HG03097 (cell line): Measurements from ENCODE around the gene FAM217B.

ENCODE experiments used
- ATAC-seq: cut with Tn5 transposase; IDR thresholded peaks from one replicate; pipeline ENCODE4 v1.9.1; 2021; ENCODE audit not compliant: unreplicated experiment, low FRiP score

Gene FAM217B

DNA sequence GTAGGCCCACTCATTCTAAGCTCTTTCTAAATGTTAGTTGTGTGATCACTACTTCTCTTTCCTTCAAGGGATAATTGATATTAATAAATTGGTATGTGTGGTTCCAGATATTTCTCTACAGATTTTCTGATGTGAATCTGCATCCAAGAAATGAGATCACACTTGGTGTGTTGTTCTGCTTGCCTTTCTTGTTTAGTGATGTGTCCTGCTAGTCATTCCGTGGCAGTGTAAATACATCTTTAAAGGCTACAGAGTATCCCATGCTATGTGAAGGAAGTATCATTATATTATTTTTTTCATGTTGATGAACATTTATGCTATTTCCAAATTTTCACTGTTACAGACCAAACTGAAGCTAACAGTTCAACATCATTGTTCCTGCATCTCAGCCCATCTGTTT is 31.2 kb downstream of the FAM217B start:
- ATAC-seq = no peak

DNA sequence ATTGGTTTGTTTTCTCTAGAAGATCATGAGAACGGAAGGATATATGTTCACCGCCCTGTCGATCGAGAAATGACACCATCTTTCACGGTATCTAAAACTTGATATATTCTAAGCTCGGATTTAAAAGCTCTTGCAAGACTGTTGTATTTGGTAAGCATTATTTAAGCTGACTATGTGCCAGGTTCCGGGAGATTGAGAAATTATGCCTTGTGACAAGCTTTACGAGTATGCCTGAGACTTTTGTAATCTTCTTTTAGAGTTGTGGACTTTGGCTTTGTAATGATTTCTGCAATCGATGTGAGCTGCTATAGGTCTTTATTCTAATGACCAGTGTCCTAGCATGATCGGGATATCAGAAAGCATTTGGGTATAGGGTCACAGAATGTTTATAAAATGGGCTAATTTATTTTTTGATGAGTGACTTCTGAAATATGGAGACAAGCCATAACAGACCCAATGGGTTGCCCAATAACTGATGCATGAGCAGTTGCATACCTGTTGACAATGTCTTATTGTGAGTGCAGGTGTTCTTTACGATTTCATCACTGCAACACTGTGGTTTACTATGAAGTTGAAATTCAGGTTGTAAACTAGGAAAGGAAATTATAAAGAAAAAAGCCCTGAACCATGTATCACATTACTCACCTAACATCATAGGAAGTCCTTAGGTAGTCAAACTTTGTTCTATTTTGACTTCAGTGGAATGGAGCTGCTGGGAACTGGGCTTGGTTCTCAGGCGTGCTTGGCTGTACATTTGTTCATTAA is 32.0 kb downstream of the FAM217B start:
- no peak for ATAC-seq

DNA sequence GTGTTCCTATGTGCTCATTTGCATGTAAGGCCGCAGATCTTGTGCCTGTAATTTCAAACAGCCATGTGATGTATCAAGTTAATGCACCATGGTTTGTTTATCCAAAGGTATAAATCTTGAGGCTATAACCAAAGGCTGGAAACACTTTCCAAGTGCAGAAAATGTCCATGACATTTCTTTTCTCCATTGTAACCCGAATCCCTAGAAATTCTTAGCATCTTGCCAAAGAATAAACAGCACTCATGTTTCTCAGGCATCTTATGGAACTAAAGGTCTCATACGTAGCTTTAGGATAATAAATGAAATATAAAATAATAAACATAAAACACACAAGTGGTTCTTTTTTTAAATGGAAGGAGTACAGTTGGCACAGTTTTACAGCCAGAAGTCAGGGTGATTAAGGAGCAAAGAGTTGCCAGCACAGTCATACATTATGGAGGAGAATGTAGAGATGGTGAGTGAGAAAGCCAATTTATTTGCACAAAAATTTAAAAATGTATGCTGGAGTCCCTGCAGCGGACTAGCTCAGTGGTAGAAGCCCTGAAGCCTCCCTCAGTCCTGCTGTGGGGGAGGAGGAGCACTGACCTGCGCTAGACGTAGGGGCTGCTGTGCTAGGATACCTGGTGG is 36.1 kb downstream of the FAM217B start:
- ATAC-seq = no peak

DNA sequence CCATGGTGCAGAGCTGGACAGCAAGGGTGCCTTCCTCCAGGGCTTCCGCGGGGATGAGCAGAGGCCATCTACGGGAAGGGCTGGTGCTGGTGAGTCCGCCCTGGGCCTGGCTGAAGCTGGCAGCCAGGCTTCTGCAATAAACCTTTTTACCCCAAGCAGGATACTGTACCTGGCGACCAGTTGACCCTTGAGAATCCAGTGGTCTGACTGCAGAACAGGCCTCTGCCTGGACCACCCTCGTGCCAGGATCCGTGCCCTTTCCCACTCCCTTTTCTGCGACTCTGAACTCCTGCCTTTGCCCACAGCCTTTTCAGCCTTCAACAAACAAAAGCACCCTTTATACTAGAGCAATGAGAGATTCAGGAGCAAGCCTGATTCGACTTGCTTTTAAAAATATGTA is 36.9 kb downstream of the FAM217B start:
- ATAC-seq = no peak

DNA sequence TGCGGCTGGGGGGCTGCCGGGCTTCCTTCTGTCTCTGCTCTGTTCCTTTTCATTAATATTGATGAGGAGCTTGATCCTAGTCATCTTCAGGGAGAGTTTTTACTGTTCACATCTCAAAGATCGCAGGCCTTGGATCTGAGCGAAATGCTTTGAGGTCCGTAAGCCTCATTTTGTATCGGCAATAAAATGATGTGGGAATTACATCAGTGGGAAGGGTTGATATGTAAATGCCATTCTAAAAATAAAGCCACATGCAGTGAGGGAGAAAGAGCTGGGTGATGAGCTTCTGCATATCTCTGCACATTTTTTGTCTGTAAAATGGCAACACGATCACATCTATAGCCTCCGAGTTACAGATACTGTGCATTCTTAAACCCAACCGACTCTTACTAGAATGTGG is 42.9 kb downstream of the FAM217B start:
- no peak for ATAC-seq

DNA sequence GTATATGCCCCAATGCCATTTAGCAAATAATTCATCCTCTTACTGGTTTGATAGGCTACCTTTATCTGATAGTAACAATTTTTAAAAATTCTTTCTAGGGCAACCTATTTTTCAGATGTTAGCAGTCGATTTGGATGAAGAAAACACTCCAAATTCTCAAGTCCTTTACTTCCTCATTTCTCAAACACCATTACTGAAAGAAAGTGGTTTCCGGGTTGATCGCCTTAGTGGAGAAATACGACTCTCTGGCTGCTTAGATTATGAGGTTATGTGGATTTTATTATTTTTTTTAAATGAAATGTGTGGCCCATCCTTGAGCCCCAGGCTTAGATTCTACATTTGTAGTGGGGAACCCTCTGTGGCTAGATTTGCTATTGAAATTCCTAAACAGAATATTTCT is 44.4 kb downstream of the FAM217B start:
- no peak for ATAC-seq

DNA sequence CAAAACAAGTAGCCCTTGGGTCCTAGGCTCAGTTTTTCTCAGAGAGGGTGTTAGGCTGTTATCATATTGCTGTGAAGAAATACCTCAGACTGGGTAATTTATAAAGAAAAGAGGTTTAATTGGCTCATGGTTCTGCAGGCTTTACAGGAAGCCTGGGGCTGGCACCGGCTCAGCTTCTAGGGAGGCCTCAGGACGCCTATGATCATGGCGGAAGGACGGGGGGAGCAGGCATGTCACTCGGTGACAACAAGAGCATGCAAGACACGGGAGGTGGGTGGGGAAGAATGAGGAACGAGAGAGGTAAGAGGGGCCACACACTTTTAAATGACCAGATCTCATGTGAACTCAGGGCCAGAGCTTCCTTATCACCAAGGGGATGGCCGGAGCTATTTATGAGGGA is 45.0 kb downstream of the FAM217B start:
- ATAC-seq = no peak

DNA sequence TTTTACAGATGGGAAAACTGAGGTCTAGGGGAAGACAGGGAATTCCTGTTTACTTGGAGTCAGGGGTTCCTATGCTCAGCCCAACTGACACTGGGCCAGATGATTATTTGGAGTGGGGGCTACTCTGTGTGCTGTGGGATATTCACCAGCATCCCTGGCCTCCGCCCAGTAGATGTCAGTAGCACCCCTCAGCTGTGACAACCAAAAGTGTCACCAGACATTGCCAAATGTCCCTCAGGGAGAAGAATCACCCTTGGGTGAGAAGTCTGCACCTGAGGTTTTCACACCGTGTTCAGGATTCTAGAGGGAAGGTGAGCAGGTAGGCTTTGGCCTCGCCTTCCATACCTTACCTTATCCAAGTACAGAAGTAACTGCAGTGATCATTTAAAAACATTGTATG is 45.7 kb downstream of the FAM217B start:
- no peak for ATAC-seq

DNA sequence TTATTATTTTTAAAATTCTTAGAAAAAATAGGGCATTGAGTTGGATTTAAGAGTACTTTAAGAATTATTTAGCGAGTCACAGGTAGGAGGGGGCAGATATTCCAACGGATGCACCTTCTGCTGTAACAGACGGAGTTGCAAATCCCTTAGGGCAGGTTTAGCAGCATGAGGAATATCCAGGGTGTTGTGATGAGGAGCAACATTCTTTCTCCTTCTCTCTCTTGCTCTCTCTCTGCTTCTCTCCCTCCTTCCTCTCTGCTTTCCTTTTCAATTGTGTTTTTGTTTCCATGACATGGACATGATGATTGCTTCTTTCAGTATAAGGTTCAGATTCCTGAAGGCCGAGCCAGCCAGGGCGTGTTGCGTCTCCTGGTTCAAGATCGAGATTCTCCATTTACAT is 46.9 kb downstream of the FAM217B start:
- ATAC-seq = no peak

DNA sequence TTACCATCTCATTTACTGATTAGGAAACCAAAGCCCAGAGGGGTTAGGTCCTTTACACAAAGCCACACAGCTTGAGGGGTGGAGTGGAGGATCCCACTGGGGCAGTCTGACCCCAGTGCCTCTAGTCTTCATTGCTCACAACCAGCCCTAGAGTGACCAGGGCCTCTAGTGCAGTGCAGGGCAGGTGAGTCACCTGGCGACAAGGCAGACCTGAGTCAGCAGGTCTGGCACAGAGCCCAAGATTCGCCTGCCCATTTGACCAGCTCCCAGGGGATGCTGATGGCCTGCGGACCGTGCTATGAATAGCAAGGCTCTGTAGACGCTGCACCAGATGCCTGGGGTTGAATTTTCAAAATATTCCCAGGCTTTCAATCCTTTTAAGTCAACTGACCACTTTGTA is 48.0 kb downstream of the FAM217B start:
- no peak for ATAC-seq

DNA sequence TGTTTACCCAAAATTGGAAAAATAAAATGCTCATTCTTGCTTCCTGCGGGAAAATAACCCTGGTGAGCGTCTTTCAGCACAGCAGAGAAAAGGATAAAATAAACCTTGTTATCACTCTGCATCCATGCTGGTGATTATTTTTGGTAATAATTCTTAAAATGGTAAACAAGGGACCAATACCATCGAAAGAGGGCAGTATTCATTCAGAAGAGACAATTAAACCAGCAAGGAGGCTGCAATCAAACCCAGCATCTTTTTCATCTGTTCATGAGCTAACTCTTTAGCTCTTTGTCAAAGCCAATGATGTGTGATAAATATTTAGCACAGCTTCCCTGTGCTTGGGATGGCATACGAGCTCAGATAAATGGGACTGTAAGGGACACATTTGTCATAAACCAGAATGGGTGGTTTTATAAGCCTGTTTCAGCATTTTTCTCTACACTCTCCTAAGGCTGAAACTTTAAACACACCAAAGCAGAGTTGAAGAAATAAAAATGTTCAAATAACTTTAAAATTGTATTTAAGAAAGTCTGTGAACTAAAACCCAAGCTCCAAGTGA is 52.4 kb downstream of the FAM217B start:
- ATAC-seq = no peak

DNA sequence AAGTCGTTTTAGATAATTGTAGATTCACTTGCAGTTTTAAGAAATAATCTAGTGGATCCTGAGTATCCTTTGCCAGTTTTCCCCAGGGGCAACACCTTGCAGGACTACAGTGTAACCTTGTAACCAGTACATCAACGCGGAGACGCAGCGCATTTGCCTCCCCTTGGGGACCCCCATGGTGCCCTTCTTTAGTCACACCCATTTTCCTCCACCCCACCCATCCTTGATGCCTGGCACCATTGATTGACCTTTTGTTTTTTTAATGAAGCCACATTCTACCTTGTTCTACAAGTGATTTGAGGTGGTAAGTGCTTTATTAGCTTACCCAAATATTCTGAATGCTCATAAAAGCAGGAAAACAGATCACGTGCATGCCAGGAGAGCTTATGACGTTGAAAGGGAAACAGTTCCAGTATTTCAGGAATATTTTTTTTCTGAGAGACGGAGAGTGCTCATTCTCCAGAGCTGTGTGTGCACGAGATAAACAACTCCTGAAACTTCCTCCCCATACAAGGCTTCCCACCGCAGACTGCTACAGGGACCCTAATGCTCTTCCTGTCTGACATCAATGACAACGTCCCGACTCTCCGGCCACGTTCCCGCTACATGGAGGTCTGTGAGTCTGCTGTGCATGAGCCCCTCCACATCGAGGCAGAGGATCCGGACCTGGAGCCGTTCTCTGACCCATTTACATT is 53.7 kb downstream of the FAM217B start:
- no peak for ATAC-seq

DNA sequence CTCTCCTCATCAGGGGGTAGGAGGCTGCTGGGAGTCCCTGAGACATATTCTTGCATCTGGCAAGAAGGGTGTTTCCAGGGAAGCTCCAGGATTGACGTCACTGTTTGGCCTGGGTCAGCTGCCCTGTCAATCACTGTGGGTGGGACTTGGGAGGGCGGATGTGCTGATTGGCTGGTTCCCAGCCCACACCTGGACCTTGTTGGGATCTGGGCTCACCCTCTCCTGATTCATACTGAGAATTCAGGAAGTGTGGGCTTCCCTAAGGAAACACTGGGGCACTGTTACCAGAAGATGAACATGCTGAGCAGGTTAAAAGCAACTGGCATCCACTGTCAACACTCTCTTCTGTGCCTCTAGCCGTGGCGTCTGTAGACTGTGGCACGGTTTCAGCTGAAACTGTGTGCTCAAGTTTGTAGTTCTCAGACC is 54.5 kb downstream of the FAM217B start:
- no peak for ATAC-seq

DNA sequence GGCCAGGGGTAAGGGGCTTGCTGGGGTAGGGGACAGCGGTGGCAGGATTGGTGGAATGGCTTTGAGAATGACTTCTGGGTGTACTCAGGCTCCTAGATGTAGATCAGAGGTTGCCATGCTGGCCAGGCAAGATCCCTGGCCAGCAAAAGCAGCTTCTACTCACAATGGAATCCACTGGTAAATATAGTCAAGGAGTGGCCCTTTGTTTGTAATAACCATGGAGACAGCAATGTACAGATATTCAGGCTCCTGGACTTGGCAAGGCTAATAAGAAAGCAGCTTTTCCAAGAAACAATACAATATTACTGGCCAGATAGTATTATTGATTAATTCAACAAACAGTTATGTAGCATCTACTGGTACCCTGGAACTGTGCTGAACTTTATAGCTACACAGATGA is 55.9 kb downstream of the FAM217B start:
- ATAC-seq = no peak

DNA sequence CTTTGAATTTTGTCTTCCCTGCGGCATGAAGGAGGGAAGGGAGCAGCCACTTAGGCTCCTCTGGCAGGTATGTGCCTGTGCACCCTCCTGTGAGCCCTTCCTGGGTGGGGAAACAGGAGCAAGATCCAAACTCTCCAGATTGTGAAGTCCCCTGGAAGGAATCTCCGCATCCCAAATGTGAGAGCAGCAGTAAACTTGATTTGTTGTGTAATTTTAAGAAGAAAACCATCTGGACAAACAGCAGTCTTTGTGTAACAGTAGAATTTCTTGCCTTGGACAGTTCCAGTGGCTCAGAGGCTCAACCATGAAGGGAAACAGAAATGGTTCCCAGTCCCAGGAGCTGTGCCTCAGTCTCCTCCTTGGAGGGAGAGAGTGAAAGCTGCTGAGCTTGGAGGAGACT is 57.7 kb downstream of the FAM217B start:
- ATAC-seq = no peak
